HEK293 (cell line): Measurements from ENCODE around the gene SSBP2.

Experiments
- GLI4 ChIP-seq: fragments of 450-650 bp; formaldehyde crosslinking; IDR thresholded peaks from 2 replicates; pipeline ENCODE4 v1.5.1; 2016; ENCODE audit warnings: missing biosample characterization, missing genetic modification characterization
- ZNF324 ChIP-seq: fragments of 450-650 bp; formaldehyde crosslinking; IDR thresholded peaks from 2 replicates; pipeline ENCODE4 v1.5.1; 2016; ENCODE audit warnings: missing biosample characterization, missing genetic modification characterization
- TF ChIP-seq, protein P1 (sequence below): fragments of 450-650 bp; formaldehyde crosslinking; IDR thresholded peaks from 2 replicates; pipeline ENCODE4 v1.5.1; 2016; ENCODE audit warnings: missing biosample characterization, missing genetic modification characterization

DNA sequence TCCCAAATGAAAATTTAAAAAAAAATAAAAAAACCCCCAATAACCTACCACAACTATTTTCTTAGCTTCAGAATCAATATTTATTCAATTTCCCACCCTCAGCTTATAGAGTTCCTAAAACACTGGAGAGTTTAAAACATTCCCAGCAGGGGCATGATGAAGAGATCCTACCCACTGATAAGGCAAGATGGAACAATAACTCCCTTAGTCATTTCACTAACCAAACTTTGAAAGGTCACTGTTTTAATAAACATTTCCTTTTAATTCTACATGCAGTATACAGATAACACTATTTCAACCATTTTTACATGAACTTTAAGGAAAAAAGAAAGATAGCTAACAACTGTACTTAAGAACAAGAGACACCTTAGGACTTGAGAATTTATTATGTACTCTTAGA, 322.0 kb downstream of the SSBP2 start:
- TF ChIP-seq ZNF324 (tag by site-specific recombination) = no peak
- TF ChIP-seq, protein P1, sequence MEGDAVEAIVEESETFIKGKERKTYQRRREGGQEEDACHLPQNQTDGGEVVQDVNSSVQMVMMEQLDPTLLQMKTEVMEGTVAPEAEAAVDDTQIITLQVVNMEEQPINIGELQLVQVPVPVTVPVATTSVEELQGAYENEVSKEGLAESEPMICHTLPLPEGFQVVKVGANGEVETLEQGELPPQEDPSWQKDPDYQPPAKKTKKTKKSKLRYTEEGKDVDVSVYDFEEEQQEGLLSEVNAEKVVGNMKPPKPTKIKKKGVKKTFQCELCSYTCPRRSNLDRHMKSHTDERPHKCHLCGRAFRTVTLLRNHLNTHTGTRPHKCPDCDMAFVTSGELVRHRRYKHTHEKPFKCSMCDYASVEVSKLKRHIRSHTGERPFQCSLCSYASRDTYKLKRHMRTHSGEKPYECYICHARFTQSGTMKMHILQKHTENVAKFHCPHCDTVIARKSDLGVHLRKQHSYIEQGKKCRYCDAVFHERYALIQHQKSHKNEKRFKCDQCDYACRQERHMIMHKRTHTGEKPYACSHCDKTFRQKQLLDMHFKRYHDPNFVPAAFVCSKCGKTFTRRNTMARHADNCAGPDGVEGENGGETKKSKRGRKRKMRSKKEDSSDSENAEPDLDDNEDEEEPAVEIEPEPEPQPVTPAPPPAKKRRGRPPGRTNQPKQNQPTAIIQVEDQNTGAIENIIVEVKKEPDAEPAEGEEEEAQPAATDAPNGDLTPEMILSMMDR = no peak
- TF ChIP-seq GLI4 (tag by site-specific recombination) = no peak
